Amniotic epithelial cell (primary cell): ENCODE measurements around the gene RHBDF2.
A peak's percentile ranks its signal among the peaks of the same experiment; 100 is the strongest.

Source experiments
- DNase-seq: peaks from one replicate; pipeline ENCODE4 v3.0.0-alpha.2; 2010; ENCODE audit warnings: low read depth

The RHBDF2 gene

GRCh38 chr17:76501018-76501826 lies at the start of gene RHBDF2:
RHBDF2 (minus strand) TSS chr17:76501423; CDS start chr17:76481524, 19,899 bp downstream.
- DNase-seq = peak; percentile 50

GRCh38 chr17:76549539-76549938 lies 48.3 kb upstream of the RHBDF2 start:
- DNase-seq = no peak

GRCh38 chr17:76549215-76549518 lies 47.9 kb upstream of the RHBDF2 start:
- no peak for DNase-seq

GRCh38 chr17:76548378-76549214 lies 47.4 kb upstream of the RHBDF2 start:
- peak; percentile 35 for DNase-seq

GRCh38 chr17:76547642-76548202 lies 46.5 kb upstream of the RHBDF2 start:
- no peak for DNase-seq

GRCh38 chr17:76547183-76547641 lies 46.0 kb upstream of the RHBDF2 start:
- DNase-seq = peak; percentile 66

- DNase-seq = peak; percentile 95
Measured at GRCh38 chr17:76546556-76547182, 45.4 kb upstream of the RHBDF2 start.

- peak; percentile 29 for DNase-seq
Measured at GRCh38 chr17:76545918-76546555, 44.8 kb upstream of the RHBDF2 start.

GRCh38 chr17:76544546-76545365 lies 43.5 kb upstream of the RHBDF2 start:
- DNase-seq = peak; percentile 42

- DNase-seq = peak; percentile 55
Measured at GRCh38 chr17:76543826-76544545, 42.8 kb upstream of the RHBDF2 start.

GRCh38 chr17:76543482-76543825 lies 42.2 kb upstream of the RHBDF2 start:
- DNase-seq = no peak

- no peak for DNase-seq
Measured at GRCh38 chr17:76542984-76543383, 41.8 kb upstream of the RHBDF2 start.

- DNase-seq = no peak
Measured at GRCh38 chr17:76542566-76542971, 41.3 kb upstream of the RHBDF2 start.

GRCh38 chr17:76541739-76542454 lies 40.7 kb upstream of the RHBDF2 start:
- no peak for DNase-seq

- peak; percentile 96 for DNase-seq
Measured at GRCh38 chr17:76540381-76541300, 39.4 kb upstream of the RHBDF2 start.

GRCh38 chr17:76539631-76540271 lies 38.5 kb upstream of the RHBDF2 start, which contains the start of gene PRCD:
PRCD (plus strand) TSS chr17:76540044; CDS start chr17:76540142, 98 bp downstream.
- DNase-seq = no peak

GRCh38 chr17:76538941-76539570 lies 37.8 kb upstream of the RHBDF2 start:
- DNase-seq = no peak
